NCI-H2196 (cell line): Measurements from ENCODE around the gene CDC42BPA.
"Not testable (repeated sequence)": the region's sequence is repeated elsewhere in the genome, so short reads cannot be mapped to it uniquely, and the experiment has no call there.

ENCODE experiments used
- DNase-seq: peaks from one replicate; lab custom pipeline; 2025; ENCODE audit not compliant: unreplicated experiment; lab: John Stamatoyannopoulos, UW

Gene CDC42BPA

DNA sequence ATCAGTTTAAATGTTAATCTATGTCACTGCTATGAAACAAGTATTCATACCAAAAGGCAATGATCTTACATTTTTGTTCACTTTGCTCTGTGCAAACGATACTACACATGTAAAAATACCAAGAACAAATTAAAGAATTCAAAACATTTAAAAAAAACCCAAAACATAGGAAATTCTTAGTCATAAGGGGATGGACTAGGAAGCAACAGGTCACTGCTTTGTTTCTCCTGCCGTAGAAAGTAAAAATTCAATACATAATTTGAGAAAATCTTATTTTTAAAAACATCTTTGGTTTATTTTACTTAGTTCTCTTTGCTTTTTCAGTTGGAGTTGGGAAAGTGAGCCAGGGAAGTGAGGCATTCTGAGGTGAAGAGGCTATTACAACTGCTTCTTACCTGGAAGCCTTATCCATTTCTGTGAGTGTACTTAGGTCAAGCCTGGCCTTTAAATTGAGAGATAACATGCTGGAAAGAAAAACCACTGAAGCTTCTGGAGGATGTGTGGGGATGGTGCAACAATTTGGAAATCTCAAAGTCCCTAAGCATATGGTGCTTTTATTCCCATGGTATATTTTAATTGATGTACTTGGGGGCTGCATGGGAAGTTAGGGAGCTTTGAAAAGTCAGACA, 183.5 kb downstream of the CDC42BPA start:
- no peak for DNase-seq

DNA sequence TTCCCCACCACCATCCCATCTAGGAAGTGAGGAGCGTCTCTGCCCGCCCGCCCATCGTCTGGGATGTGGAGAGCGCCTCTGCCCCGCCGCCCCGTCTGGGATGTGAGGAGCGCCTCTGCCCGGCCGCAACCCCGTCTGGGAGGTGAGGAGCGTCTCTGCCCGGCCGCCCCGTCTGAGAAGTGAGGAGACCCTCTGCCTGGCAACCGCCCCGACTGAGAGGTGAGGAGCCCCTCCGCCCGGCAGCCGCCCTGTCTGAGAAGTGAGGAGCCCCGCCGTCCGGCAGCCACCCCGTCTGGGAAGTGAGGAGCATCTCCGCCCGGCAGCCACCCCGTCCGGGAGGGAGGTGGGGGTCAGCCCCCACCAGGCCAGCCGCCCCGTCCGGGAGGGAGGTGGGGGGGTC, 185.6 kb downstream of the CDC42BPA start:
- DNase-seq, result not testable (repeated sequence)

DNA sequence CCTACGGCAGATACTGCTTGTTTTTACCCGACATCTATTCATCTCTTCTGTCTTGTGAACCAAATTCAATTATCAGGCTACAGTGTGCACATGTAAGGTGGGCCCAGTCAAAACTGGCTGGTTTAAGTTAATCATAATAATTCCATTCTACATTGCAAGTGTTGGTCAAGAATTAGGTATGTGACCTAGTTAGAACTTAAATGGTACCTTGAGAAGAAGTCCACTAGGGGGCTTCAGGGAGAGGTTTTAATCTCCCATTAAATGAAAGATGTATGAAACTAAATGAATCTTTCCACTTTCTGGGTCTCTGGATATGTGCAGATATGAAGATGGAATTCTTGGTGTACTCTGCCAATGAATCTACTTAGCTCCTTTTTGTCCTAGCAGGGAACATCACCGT, 187.1 kb downstream of the CDC42BPA start:
- DNase-seq, result no peak

DNA sequence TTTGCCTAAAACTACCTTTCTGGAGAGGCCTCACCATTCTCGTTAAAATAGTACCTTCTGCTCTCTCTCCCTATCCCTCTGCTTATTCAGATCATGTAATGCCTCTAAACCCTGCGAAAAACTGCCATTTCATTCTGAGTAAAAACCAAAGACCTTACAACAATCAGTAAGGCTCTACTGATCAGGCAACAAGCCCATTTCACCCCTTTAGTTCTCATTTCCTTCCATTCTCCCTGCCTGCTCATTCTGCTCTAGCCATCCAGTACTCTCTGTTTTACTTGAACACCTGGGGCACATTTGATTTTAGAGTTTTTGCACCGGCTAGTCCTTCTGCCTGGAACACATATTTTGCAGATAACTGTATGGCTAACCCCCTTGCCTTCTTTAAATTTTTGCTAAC, 190.4 kb downstream of the CDC42BPA start:
- DNase-seq, result no peak

DNA sequence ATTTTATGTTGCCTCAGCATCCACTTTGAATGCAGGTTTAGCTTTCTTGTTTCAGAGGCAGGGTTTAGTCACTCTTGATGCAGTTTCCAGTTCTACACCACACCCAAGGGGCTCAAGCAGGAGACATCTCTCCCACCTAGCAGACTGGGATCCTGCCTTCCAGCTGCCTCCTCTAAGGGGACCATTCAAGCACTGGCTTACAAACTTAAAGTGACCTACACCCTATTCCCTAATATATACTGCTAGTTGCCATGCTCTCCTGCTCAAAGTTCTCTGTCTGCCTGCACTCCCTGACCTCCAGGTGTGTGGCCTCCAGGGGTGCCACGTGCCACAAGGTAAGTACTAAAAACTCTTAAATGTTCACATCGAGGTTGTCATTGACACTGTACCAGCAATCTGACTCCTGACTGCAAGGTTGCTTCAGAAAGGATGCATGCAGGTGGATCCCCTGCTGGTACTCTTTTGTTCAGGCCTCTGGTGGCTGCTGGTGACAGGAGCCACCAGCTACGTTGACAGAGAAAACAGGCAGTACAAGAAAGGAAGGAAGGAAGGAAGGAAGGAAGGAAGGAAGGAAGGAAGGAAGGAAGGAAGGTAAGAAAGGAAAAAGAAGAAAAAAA, 192.3 kb downstream of the CDC42BPA start:
- DNase-seq, result no peak

GRCh38 chr1:227124473-227124872, 193.8 kb downstream of the CDC42BPA start:
- no peak for DNase-seq

DNA sequence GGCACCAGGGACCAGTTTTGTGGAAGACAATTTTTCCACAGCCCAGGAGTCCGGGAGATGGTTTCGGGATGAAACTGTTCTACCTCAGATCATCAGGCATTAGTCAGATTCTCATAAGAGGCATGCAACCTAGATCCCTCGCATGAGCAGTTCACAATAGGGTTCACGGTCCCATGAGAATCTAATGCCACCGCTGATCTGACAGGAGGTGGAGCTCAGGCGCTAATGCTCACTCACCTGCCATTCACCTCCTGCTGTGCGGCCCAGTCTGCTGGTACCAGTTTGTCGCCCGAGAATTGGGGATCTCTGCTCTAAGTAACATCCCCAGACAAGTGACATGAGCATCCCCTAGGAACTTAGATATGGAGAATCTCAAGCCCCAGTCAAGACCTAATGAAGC, 197.5 kb downstream of the CDC42BPA start:
- no peak for DNase-seq

DNA sequence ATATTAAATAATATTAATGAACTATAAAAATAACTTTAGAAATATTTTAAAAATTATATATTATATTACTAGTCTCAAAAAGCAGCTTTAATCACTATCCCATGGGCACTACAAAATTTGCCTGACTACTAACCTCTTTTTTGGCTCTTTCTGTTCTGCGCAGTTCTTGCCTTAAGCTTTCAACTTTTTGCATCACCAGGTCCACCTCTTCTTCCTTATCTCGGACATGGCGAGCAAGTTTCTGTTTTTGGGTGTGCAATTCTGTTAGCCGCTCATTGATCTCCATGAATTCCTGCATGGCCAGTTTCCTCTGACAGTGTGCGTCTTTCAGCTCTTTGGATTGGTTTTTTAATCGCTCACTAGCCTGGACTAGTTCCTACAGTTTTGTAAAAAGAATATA, 205.8 kb downstream of the CDC42BPA start:
- no peak for DNase-seq

DNA sequence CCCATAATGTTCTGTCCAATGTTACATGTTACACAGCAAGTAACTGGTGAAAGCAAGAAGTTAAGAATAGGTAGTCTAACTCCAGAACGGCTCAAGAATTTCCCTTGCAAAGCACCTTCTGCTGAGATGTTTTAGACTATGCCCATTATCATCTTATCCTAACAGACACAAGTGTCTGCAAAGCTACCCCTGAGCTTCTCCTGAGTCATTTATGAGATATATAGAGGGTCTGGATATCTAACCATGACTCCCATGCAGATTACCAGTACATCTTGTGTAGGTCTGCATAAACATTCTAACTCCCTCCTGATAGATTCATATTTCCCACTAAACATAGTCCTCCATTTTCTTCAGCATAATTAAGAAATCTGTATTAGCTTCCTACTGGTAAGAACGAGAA, 206.5 kb downstream of the CDC42BPA start:
- no peak for DNase-seq

GRCh38 chr1:227105291-227105690, 213.0 kb downstream of the CDC42BPA start:
- not testable (repeated sequence) for DNase-seq

DNA sequence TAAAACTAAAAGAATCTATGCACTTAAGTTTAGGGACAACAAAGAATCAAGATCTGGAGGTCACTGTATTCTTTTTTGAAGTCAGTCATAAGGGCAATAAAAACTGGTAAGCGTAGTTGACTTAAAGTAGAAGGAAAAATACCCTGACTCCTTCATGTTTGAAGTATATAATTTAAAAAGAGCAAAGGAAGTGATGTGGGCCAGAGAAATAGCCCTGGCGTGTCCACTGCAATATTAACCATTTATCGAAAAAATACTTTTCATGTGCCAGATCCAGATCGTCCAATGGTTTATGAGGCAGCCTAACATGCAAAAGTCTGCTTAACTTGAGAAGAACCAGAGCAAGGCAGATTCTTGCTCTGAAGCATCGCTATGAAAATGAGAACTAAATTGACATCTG, 216.2 kb downstream of the CDC42BPA start:
- no peak for DNase-seq

- no peak for DNase-seq
These were observed 223.9 kb downstream of the CDC42BPA start for GRCh38 chr1:227094249-227094966.

DNA sequence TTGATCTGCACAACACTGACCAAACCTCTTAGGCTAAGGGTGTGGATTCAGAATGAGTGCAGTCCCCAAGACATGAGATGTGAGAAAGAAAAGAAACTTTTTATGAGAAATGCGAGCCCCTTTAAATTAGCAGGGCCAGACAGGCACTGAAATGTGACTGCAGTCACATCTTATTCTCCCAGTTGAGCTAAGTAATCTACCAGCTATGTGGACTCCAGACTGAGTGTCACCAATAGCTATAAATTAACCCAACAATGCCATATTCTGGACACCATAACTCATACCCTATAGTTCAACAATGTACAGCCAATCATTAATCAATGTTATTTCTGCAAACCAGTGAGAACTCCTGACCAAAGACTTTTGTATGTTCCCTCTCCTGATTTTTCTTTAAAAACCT, 225.0 kb downstream of the CDC42BPA start:
- no peak for DNase-seq

DNA sequence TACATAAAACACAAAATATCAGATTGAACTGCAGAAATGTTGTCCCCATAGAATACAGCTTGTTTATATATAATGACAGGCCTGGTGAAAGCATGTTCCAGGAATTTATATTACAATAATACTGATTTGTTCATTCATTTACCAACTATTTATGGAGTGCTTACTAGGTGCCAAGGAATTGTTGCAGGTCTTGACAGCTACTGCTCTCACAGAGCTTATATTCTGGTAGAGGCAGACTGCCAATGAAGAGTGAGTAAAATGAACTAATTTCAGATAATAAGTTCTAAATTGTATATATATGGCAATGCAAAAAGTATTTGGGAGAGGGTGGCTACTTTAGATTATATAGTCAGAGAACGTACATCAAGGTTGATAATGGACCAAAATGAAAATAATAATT, 226.2 kb downstream of the CDC42BPA start:
- no peak for DNase-seq

DNA sequence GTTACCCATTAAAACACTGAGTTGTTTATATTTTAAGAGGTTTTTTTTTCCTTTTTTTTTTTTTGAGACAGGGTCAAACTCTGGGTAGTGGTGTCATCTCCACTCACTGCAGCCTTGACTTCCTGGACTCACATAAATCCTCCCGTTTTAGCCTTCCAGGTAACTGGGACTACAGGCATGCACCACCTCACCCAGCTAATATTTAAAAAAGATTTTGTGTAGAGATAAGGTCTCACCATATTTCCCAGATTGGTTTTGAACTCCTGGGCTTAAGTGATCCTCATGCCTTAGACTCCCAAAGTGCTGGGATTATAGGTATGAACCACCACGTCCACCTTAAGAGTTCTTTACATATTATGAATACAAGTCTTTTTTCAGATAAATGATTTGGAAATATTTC, 231.7 kb downstream of the CDC42BPA start:
- DNase-seq, result no peak

DNA sequence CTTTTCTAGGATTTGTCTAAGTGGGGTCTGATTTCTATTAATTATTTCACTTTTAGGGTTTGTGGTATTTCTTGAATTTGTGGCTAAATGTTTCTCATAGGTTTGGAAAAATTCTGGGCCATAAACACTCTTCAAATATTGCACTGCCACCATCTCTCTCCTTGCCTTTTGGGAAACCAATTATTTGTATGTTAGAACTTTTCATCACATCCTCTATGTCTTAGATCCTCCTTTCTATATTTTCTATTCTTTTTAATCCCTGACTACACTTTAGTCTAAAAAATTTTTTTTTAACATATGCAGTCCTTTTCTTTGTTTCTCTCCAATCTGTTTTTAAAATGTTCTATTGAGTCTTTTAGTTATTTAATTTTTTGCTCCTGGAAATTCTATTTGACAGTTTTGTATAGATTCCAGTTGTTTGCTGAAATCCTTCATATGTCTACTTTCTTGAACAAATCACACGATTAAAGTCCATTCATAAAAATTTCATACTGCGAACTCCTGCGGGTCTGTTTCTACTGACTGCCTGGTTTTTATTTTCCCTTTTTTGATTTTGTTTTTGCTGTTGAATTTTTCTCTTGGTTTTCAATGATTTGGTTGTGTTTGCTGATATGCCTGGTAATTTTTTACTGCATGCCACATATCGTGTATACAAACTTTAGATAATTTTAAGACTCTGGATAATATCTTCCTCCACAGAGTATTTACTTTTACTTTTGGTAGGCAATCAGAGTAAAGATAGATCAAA, 235.1 kb downstream of the CDC42BPA start:
- DNase-seq, result no peak

- DNase-seq, result no peak
These were observed 240.5 kb downstream of the CDC42BPA start for GRCh38 chr1:227077783-227078182.

- no peak for DNase-seq
These were observed 244.5 kb downstream of the CDC42BPA start for GRCh38 chr1:227073786-227074185.

- DNase-seq, result no peak
These were observed 245.3 kb downstream of the CDC42BPA start for GRCh38 chr1:227072991-227073390.

- DNase-seq, result no peak
These were observed 246.3 kb downstream of the CDC42BPA start for GRCh38 chr1:227071895-227072587.

DNA sequence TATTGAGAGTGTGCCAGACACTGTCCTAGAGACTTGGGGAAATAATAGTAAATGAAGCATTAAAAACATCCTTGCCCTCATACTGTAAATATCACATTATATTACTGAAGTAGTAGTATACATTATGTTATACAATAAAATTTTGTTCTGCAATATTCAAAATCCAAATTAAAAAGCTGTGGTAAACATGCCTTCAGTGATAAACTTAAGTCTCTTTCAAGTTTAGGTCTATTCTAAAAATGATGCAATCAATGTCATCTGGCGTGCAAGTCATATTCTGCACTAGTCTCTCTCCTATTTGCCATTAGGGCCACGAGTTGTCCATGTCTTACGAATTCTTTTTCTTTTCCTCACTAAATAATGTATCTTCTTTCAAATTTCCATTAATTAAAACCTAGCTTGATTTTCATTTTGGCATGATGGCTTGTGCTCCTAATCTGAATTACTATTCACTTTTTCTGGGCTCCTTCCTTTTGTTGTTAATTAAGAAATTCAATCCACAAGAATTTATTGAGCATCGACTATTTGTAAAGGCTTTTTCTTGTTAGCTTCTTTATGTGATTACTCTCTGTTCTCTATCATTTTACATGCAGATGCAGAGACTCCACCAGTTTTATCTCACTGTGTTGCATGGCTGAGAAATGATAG, 247.5 kb downstream of the CDC42BPA start:
- no peak for DNase-seq
